IPS DF 6.9 (cell line): ENCODE results near the gene HNRNPC.
"Not testable (repeated sequence)": the region's sequence is repeated elsewhere in the genome, so short reads cannot be mapped to it uniquely, and the experiment has no call there.

Source experiments
- DNase-seq: peaks from one replicate; pipeline ENCODE4 v3.0.0-alpha.2; 2013; ENCODE audit warnings: low read depth, low spot score
- H3K27ac ChIP-seq: one replicate; pipeline ENCODE4 v1.5.1; 2013; ENCODE audit warnings: low read length, control low read depth
- H3K27me3 ChIP-seq: 2 replicates; pipeline ENCODE4 v1.6.1; 2013; ENCODE audit warnings: mild to moderate bottlenecking, low read length; ENCODE audit not compliant: control insufficient read depth, insufficient read depth
- H3K36me3 ChIP-seq: 2 replicates; pipeline ENCODE4 v1.6.1; 2013; ENCODE audit warnings: low read length; ENCODE audit not compliant: control insufficient read depth, insufficient read depth
- H3K4me1 ChIP-seq: 2 replicates; pipeline ENCODE4 v1.6.1; 2013; ENCODE audit warnings: low read length; ENCODE audit not compliant: control insufficient read depth, insufficient read depth
- H3K4me3 ChIP-seq: 2 replicates; pipeline ENCODE4 v1.5.1; 2013; ENCODE audit warnings: mild to moderate bottlenecking, low read length
- H3K9me3 ChIP-seq: 2 replicates; pipeline ENCODE4 v1.6.1; 2013; ENCODE audit warnings: low read length, inconsistent platforms; ENCODE audit not compliant: control insufficient read depth, insufficient read depth
- WGBS: extraction: QIAGEN DNeasy Blood & Tissue Kit; methylation state at CpG from one replicate; pipeline ENCODE4 v1.1.7; 2013; ENCODE audit warnings: mixed read lengths, missing lambda C conversion rate; ENCODE audit not compliant: insufficient read length, insufficient coverage; 5-methylcytosine and 5-hydroxymethylcytosine counted together

Gene HNRNPC

DNA sequence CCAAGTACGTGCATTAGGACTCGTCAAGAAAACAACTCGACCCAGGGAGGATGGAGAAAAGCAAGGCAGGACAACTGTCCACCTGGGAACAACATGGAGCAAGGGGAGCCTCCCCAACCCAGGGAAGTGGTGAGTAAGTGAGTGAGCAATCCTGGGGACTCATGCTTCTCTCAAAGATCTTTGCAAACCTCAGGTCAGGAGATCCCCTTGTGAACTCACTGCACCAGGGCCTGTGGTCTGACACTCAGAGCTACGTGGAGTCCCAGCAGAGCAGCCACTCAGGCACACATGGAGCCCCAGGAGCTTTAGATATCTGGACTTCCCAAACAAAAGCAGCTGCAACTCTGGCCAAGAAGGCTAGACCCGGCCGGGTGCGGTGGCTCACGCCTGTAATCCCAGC is 101.2 kb downstream of the HNRNPC start:
- WGBS: no CpG with 5 or more reads among the region's 8 CpGs
- H3K9me3 ChIP-seq: no peaks in the 10 kb centered on the region
- H3K4me1 ChIP-seq: no peaks in the 10 kb centered on the region
- no peaks in the 10 kb centered on the region for H3K36me3 ChIP-seq
- no peak for DNase-seq
- no peak overlapping the region for H3K27ac ChIP-seq
- no peaks in the 10 kb centered on the region for H3K27me3 ChIP-seq
- H3K4me3 ChIP-seq: no peak overlapping the region

DNA sequence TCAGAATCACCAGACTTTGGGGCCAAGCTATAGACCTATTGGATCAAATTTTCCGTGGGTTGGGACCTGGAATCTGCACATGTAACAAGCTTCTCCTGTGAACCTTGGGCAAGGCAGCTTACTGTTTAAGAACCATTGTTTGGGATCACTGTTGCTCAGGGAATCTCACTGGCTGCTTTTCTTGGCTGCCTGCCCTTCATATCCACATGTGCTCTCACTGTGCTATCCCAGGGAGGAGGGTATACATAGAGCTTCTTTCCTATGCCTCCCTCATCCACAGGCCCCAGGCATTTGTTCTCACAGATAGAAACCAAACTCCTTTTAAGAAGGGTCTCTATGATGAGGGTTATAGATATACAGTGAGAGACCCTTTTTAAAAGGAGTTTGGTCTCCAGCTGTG is 103.6 kb downstream of the HNRNPC start:
- no CpG with 5 or more reads among the region's 1 CpG for WGBS
- H3K4me3 ChIP-seq, H3K4me1 ChIP-seq, DNase-seq, H3K27ac ChIP-seq, H3K9me3 ChIP-seq, H3K27me3 ChIP-seq, H3K36me3 ChIP-seq: not testable (repeated sequence)

DNA sequence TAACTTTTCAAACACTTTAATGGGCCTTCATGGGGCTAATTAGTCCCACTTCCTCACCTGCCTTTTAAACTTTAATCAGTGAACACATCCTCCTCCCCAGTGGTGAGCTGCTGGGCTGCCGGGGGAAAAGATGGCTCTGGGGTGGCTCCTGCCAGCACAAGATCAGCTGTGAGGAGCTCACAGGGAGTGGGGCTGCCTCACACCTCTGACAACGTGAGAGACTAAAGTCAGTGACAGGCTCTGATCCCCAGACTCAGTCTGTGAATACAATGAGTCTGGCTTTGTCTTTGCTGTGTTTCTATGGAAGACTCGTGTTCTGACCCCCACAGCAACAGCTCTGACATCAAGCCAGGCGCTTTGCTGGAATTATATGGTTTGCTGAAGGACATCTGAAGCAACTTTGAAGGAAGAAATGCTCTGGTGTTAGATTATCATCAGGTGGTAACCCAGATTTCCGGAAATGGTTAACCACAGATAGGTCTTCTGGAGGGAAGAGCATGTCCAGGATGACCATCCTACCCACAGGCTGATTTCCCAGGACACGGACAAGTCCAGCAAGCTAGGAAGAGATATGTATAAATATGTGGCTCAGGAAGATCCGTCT is 104.1 kb downstream of the HNRNPC start:
- not testable (repeated sequence) for H3K9me3 ChIP-seq, H3K27ac ChIP-seq, H3K4me3 ChIP-seq, H3K4me1 ChIP-seq, DNase-seq, H3K36me3 ChIP-seq, H3K27me3 ChIP-seq
- WGBS: no CpG with 5 or more reads among the region's 7 CpGs

DNA sequence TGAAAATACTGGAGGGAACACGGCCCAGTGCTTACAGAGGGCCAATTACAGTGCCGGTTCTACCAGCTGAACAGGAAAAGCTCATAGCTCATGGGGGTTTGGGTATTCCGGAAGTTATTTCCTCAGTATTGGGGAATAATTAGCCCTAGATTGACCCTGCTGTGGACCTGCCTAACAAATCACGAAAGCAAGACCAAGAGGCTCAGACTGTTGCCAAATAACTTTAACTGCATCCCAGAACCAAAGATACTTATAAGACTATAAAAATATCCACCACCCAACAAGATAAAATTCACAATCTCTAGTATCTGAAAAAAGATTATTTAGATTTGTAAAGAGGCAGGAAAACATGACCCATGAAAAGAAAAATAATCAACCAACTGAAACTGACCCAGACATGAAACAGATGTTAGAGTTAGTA is 105.4 kb downstream of the HNRNPC start:
- H3K4me3 ChIP-seq: no peak overlapping the region
- no CpG with 5 or more reads among the region's 4 CpGs for WGBS
- H3K27ac ChIP-seq: no peak overlapping the region
- no peaks in the 10 kb centered on the region for H3K4me1 ChIP-seq
- no peaks in the 10 kb centered on the region for H3K36me3 ChIP-seq
- DNase-seq: no peak
- H3K9me3 ChIP-seq: no peaks in the 10 kb centered on the region
- no peaks in the 10 kb centered on the region for H3K27me3 ChIP-seq

DNA sequence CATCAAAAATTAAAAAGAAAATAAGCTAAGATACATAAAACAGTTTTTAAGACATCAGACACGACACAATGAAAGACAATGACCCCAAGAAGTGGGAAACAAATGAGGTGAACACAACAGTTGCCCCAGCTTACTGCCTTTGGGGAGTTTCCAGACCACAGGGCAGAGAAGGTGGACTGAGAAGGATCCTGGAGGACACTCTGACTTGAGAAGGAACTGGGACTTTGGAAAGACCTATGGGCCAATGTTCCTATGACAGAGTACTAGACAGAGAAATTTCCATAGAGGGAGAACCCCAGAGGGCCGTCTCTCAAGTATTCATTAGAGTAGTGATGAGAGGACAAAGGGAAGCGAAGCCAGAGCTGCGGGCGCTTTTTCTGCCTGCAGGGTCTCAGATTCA is 107.2 kb downstream of the HNRNPC start:
- Histone ChIP-seq H3K36me3 (no peaks in the 10 kb centered on the region), H3K4me3 (no peak overlapping the region), H3K27ac (no peak overlapping the region), H3K4me1 (no peaks in the 10 kb centered on the region), H3K27me3 (no peaks in the 10 kb centered on the region), H3K9me3 (no peaks in the 10 kb centered on the region)
- no CpG with 5 or more reads among the region's 5 CpGs for WGBS
- DNase-seq: no peak

DNA sequence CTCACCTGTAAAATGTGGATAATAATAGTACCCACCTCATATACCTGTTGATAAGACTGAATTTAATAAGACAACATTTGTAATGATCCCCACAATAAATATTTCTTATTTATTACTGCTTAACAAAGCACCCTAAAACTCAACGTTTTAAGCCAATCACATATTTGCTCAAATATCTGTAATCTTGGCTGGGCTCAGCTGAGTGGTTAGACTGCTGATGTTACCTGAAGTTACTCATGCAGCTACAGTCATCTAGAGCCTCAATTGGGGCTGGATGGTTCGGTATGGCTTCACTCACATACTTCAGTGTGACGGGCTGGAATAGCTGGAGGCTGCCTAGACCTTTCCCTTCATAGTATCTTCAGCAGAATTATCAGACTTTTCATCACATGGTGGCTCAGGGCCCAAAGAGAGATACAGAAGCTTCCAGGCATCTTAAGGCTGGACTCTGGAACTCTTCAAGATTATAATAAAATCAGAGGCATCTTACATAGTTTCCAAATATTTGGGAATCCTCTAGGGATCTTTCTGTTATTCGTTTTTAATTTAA is 109.1 kb downstream of the HNRNPC start:
- H3K4me3 ChIP-seq: no peak overlapping the region
- H3K27me3 ChIP-seq: no peaks in the 10 kb centered on the region
- H3K36me3 ChIP-seq: no peaks in the 10 kb centered on the region
- WGBS: 100% methylated on average over 1 of the region's 4 CpGs
- H3K9me3 ChIP-seq: no peaks in the 10 kb centered on the region
- H3K4me1 ChIP-seq: no peaks in the 10 kb centered on the region
- H3K27ac ChIP-seq: no peak overlapping the region
- no peak for DNase-seq
